SH-SY5Y (cell line): ENCODE data around the gene FAM174A.

Source experiments
- GATA2 ChIP-seq: IDR thresholded peaks from 2 replicates; pipeline ENCODE4 v1.6.1; 2011; ENCODE audit warnings: mild to moderate bottlenecking, low read depth, low read length
- GATA3 ChIP-seq: IDR thresholded peaks from 2 replicates; pipeline ENCODE4 v1.6.1; 2011; ENCODE audit warnings: low read depth, mild to moderate bottlenecking, low read length, moderate library complexity

- TF ChIP-seq GATA2: no peak
- no peak for TF ChIP-seq GATA3
Observed at GRCh38 chr5:100577506-100577905, 42.3 kb downstream of the FAM174A start.
